NCI-H446 treated with DMSO at 0.1 percent for 48 hours (cell line): ENCODE results near the gene CDC42BPA.
"Not testable (repeated sequence)": the region's sequence is repeated elsewhere in the genome, so short reads cannot be mapped to it uniquely, and the experiment has no call there.

ENCODE experiments used
- DNase-seq: peaks from one replicate; lab custom pipeline; 2025; lab: John Stamatoyannopoulos, UW

The CDC42BPA gene

DNA sequence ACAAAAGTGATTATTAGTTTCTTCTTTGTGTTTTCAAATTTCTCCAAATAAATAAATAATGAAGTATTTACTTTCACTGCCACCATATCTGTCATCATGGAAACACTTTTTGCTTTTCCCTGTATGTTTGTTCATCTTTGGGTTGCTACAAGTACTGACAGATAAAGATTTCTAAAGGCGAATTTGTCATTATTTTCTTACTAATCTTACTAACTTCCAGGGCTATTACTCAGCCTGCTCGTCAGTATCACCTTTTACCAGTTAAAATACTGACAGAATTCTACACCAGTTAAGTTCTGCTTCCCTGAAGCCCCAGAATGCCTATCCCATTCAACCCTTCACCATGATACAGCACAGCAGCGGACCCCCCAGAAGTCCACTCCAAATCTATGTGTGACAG, 106.1 kb downstream of the CDC42BPA start:
- no peak for DNase-seq

DNA sequence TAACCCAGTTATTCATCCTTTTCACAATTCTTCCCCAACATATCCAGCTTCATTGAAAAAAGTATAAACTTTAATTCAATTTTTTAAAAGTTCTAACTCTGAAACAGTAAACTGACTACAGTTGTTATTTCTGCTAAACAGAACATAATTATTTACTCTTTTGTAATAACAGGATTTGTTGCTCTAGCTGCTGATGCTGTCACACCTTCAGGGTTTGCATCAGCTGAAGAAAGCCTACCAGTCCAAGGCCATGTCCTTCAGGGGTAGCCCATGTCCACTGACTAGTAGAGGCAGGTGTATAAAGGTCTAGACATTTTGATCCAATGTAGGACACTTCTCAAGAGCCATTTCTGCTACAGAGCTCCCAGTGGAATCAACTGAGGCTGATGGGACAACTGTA, 107.7 kb downstream of the CDC42BPA start:
- no peak for DNase-seq

DNA sequence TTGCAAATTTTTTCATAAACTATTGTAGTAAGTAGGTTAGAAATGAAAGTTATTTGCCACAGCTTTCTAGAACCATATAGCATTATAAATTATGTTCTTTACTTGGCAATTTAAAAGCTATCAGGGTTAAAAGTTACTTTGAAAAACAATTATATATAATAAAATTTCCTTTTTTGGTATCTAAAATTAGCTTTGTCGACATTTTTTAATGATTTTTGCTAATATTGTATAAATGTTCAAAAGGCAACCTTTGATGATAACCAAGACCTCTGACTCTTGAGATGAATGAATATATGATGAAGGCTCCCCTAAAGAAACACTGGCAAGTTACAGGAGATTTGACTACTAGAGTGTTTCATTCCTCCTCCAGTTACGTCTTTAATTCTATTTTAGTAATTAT, 121.2 kb downstream of the CDC42BPA start:
- DNase-seq, result no peak

DNA sequence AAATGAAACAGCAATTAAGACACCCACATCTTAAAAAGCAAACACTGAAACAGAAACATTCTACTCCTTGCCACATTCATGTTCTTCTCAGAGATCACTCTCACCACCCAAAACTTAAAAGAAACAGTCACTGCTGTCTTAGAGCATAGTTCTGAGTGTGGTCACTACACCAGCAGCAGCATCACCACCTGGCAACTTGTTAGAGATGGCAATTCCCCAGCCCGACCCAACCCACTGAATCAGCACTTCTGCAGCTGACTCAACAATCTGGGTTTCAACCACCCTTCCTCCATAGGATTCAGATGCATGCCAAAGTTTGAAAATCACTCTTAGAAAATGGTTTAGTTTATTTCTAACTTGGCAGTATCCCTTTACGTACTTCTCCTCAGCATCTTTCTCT, 126.1 kb downstream of the CDC42BPA start:
- DNase-seq, result no peak

DNA sequence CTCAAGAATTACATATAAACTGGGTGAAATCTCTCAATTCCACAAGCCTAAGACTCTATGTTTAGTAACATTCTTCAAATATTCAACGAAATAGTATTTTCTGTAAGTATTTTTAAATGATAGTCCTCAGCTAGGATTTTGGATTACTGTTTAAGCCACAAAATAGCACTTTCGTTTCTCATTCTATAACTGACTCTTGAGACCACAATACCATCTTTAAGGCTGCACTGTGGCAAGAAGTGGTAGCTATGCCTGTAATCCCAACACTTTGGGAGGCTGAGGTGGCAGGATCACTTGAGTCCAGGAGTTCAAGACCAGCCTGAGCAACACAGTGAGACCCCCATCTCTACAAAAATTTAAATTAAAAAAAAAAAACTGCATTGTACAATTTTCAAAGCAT, 126.7 kb downstream of the CDC42BPA start:
- no peak for DNase-seq

DNA sequence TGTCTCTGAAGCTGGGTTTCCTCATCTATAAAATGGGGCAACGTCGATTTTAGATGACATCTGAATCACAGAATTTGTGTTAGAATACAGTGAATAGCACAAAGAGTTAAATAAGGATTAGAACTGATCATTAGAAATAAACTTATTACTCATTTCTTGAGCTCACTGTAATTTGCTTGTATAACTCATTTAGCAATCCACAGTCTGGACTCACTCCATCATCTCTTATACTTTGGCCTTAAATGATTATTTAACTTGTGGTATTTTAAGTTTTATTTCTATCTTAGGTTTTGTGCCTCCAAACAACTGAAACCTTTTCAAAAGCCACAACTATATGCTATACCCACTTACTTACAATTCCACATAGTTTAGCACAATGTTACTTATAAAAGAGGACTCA, 128.0 kb downstream of the CDC42BPA start:
- no peak for DNase-seq

DNA sequence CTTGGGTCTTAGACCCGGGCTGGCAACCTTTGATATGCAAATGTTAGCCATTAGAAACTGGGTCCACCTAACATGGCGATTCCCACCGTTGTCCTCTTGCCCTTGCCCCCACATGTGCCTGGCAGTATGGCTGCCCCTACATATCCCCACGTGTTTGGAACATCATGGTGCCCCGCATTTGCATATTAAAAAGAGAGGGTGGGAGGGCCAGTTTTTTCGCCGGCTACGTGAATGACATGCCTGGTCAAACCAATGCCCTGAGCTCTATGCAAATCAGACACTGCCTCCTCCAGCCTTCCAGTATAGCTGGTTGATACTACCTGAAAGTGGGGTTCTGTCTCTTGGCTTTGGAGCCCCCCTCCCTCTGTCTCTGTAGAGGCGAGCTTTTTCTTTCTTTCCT, 133.0 kb downstream of the CDC42BPA start:
- DNase-seq, result no peak

DNA sequence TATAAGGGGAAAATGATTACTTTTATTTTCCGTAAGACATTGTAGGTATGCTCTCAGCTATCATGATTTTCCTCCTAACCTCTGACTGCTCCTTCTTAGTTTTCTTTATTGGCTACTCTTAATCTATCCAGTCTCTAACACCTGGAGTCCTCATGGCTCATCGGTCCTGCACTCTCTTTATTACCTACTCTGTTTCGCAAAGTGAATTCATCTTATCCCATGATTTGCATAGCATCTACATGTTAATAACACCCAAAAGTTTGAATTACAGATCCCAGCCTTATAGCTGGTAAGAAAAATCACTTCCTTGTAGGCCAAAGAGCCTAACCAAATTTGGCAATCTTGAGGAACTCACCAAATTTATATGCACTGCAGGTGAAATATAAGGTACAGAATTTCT, 136.3 kb downstream of the CDC42BPA start:
- no peak for DNase-seq

DNA sequence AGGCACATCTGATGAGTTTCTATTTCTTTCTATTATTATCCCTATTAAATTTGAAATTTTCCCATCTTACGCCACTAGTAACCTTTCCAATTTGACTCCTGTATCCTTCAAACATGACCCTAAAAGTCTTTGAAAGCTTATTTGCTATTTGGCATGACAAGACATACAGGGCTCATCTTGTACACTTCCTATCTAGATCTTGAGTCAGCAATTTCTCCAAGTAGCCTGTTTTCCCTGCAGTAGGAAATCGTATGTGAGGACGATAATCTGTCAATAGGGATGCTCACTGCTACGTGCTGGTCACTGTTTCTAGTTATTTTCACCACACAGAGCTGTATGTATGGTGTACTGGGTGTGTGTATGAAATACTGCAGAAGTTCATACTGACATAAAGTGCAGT, 142.7 kb downstream of the CDC42BPA start:
- DNase-seq, result no peak

DNA sequence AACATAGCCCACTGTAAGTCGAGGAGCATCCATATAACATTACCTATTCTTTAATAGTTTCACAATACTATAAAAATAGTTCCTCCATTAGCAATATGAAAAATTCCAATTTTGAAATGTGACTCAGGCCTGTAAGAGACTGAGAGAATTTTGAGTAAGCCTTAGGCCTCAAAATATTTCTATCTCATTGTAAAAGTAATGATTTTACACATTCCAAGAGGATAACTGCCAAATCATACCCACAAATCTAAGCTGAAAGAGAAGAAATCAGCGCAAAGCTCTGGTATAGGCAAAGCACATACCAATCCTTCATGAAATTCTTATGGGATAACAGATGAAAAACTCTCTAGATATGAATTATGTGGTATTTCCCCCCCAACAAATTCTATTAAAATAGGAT, 144.1 kb downstream of the CDC42BPA start:
- DNase-seq, result no peak

DNA sequence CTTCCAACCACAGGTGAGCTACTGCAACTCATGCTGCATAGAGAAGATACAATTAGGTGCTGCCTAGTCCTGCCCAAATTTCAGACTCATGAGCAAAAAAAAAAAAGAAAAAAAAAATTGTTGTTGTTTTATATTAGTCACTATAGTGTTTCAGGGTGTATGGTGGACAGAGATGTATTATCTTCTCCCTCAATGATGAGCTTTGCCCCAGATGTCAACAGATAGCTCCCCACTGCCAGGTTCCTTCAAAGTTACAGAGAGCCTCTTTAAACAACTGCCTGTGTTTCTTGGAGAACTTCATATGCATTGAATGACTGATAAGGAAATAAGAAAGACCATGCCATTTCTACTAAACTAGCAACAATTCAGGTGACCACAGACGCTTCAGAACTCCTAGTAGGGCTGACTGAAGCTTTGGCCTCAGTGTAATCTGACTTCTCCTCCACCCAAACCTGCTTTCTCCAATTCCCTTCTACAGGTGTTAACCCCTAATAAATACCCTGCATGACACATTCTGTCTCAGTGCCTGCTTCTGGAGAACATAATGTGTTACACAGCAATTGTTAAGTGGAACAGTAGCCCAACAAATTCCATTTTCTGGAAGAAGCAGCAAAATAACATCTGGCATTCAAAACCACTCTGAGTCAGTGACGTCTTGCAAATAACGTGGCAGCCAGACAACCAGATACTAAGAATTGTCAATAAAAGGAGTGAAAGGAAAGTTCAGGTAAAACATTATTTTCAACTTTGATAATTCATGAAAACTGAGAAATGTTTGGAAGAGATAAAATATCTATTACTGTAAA, 147.7 kb downstream of the CDC42BPA start:
- no peak for DNase-seq

DNA sequence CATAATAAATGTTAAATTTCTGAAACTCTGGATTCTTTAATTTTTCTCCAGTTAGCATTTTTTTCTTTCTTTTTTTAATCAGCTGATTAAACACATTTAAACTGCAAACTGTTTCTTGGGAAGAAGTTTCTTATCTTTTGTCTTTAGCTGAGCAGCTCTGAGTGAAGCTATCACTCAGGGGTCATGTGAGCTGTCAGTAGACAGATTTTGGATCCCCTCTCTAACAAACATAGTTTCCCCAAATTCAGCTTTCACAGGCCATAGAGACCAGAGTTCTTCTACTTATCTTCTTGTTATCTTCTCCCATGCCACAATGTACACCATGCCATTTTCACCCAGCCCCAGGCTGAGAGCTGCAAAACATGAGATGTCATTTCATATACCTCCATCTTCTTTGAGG, 148.9 kb downstream of the CDC42BPA start:
- no peak for DNase-seq

DNA sequence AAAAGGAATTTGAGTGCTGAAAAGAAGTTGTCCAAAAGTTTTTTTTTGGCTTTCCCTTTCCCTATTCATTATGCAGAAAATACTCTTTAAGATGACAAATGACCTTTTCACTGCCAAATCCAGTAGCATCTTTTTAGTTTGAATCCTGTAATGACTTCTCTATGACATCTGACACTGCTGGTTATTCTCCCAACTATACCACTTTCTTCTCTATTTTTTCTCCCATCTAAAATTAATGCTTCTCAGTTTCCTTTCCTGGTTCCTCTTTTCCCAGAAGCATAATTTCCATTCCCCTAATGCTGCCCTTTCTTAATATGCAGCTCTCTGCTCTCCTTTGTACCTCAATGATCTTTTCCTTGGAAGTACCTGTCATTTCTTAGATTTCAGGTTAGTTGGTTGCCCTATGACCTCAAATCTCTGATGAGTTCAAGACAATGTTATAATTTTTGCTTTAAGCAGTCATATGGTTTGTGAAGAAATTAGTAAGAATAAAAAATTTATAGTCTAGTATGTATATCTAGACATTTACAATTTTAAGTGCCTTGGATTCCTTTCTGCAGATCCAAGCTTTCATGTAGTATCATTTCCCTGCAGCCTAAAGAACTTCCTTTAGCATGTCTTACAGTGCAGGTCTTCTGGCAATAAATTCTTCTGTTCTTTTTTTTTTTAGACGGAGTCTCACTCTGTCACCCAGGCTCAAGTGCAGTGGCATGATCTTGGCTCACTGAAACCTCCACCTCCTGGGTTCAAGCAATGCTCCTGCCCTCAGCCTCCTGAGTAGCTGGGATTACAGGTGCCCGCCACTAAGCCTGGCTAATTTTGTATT, 150.8 kb downstream of the CDC42BPA start:
- no peak for DNase-seq

DNA sequence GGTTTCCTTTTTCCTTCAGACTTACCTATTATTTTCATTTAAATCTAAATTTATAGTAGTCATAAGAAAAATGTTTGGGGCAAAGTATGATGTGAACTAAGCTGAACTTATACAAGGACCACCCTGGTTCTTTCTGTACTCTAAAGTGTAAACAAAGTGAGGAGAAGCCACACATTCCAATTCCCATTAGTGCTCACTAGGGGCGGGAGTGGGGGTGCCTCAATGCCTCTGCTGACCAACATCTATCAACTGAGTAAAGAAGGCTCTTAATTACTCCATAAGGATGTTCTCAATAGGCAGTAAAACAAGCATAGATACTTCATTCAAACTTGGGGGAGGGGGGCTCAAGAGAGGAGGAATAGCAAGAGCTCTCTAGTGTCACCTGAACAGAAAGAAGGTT, 151.7 kb downstream of the CDC42BPA start:
- DNase-seq, result no peak

DNA sequence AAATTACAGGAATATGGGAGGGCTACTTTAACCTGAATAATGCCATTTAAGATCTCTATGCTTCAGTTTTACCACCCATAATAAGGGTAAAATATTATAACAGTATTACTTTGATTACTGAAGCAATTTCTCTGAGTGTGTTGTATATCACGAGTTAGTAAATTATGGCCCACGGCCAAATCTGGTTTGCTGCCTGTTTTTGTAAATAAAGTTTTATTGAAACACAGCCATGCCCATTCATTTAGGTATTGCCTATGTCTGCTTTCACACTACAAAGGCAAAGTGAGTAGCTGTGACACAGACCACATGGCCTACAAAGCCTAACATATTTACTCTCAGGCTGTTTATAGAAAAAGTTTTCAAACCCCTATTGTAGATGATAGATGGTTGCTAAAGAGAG, 156.8 kb downstream of the CDC42BPA start:
- no peak for DNase-seq

DNA sequence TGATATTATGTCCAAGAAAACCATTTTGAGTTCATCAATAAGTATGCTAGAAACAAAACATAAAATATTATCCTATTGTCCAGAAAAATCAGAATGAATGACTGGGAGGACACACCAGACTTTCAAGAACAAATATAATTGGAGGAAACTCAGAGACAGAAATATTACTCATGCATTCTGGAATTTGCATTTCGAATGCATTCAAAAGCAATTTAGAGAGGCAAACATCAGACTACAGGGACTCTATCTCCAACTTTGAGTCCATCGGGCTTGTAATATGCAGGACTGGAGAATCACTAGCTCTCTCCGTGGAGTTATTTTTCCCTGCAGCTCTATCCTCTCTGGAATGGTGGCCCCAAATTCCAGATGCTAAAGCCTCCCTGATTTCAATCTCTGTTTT, 161.8 kb downstream of the CDC42BPA start:
- no peak for DNase-seq

DNA sequence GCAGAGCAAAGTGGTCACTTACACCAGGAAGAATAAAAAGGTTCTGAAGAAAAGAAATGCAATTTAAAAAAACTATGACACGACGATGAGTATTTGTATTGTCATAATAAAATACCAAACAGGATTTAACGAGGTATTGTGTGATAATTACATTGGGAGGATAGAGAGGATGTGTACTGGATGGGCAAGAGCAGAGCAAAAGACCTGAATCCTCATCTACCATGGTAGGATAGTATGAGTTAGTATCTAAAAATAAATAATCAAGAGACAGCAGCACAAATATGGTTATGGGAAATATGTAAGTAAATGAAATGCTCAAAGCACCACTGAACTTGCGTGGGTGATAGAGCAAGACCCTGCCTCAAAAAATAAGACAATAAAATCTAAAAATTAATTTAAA, 162.6 kb downstream of the CDC42BPA start:
- DNase-seq, result no peak

DNA sequence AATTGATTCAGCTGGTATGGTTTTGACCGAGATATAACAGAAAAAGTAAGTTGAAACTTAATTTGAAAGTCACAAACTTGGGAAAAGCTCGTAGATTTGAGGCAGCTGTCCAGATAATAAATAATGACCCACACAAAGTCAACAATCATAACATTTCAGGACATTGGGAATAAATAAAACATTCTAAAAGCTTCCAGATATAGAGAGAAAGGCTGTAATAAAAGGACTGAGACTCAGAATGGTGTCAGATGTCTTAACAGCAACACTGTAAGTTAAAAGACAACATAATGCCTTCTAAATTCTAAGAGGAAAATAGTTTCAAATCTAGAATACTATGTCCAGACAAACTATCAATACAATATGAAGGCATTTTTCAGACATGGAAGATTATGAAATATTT, 163.3 kb downstream of the CDC42BPA start:
- DNase-seq, result no peak

DNA sequence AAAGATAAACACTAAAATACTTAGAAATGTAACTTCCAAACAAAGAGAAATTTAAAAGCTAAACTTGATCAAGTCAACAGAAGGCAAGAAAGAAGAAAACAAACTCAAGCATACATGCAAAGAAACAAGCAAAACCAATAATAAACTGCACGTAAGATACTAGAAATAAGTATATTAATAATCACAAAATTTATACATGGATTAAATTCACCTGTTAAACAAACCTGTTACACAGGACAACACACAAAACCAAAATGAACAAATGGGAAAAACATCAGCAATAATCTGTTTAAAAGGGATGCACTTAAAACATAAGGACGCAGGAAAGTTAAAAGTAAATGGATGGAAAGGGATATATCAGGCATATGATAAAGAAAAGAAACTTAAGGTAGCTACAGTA, 165.8 kb downstream of the CDC42BPA start:
- no peak for DNase-seq

DNA sequence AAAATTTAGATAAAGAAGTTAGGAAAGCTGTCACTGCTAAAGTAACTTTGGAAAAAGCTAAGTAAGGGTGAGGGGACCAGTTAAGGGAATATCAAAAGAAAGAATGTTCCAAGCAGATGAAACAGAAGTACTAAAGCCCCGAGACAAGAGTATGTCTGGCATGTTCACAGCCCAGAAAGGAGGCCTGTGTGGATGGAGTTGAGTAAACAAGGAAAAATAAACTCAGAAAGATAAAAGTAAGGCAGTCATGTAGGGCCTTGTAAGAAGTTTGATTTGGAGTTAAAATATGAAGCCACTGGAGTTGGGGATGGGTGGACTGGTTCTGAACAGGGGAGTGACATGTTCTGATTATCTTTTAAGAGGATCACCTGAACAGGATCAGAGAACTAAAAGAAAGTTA, 177.9 kb downstream of the CDC42BPA start:
- DNase-seq, result no peak

DNA sequence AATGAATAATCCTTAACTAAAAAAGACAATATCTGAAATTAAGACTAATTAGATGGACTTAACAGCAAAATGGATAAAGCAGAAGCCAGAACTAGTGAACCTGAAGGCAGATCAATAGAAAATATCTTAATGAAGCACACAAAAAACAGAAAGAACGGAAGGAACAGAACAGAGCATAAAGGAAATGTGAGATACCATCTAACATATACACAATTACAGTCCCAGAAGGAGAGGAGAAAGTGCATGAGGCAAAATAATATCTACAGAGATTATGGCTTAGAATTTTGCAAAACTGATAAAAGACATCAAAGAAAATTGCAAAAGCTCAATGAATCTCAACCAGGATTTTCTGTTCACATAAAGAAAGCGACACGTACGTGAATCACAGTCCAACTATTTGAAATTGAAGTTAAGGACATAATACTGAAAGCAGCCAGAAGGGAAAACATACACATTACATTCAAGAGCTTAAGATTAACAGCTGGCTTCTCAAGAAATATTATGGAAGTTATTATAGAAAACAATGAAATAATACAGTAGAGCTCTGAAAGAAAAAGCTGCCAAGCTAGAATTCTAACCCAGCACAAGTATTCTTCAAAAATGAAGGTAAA, 182.0 kb downstream of the CDC42BPA start:
- DNase-seq, result no peak

DNA sequence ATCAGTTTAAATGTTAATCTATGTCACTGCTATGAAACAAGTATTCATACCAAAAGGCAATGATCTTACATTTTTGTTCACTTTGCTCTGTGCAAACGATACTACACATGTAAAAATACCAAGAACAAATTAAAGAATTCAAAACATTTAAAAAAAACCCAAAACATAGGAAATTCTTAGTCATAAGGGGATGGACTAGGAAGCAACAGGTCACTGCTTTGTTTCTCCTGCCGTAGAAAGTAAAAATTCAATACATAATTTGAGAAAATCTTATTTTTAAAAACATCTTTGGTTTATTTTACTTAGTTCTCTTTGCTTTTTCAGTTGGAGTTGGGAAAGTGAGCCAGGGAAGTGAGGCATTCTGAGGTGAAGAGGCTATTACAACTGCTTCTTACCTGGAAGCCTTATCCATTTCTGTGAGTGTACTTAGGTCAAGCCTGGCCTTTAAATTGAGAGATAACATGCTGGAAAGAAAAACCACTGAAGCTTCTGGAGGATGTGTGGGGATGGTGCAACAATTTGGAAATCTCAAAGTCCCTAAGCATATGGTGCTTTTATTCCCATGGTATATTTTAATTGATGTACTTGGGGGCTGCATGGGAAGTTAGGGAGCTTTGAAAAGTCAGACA, 183.5 kb downstream of the CDC42BPA start:
- DNase-seq, result no peak

DNA sequence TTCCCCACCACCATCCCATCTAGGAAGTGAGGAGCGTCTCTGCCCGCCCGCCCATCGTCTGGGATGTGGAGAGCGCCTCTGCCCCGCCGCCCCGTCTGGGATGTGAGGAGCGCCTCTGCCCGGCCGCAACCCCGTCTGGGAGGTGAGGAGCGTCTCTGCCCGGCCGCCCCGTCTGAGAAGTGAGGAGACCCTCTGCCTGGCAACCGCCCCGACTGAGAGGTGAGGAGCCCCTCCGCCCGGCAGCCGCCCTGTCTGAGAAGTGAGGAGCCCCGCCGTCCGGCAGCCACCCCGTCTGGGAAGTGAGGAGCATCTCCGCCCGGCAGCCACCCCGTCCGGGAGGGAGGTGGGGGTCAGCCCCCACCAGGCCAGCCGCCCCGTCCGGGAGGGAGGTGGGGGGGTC, 185.6 kb downstream of the CDC42BPA start:
- not testable (repeated sequence) for DNase-seq
